HG03135 (cell line): Measurements from ENCODE around the gene OR2M2.

Source experiments
- ATAC-seq: cut with Tn5 transposase; IDR thresholded peaks from one replicate; pipeline ENCODE4 v1.9.1; 2021; ENCODE audit warnings: mild to moderate bottlenecking, moderate library complexity; ENCODE audit not compliant: unreplicated experiment

The OR2M2 gene

GRCh38 chr1:248174521-248174920, at the start of gene OR2M2:
OR2M2 (plus strand) TSS chr1:248174821; CDS start chr1:248179986, 5,165 bp downstream.
- no peak for ATAC-seq

- ATAC-seq, result no peak
These were observed 47.0 kb upstream of the OR2M2 start for GRCh38 chr1:248127653-248128052.

GRCh38 chr1:248136811-248137210, 37.8 kb upstream of the OR2M2 start:
- ATAC-seq, result no peak

GRCh38 chr1:248140846-248141245, 33.8 kb upstream of the OR2M2 start:
- ATAC-seq, result no peak

GRCh38 chr1:248143311-248143710, 31.3 kb upstream of the OR2M2 start:
- ATAC-seq, result no peak

- no peak for ATAC-seq
These were observed 30.0 kb upstream of the OR2M2 start, which contains the start of gene OR2M5 for GRCh38 chr1:248144513-248145198. OR2M5 (plus strand) TSS chr1:248145148; CDS start chr1:248145148, 0 bp downstream.

- ATAC-seq, result no peak
These were observed 22.4 kb upstream of the OR2M2 start for GRCh38 chr1:248152056-248152827.

GRCh38 chr1:248155927-248156326, 18.7 kb upstream of the OR2M2 start:
- ATAC-seq, result no peak

GRCh38 chr1:248158758-248159157, 15.9 kb upstream of the OR2M2 start:
- no peak for ATAC-seq

- ATAC-seq, result no peak
These were observed 10.6 kb upstream of the OR2M2 start for GRCh38 chr1:248164031-248164430.

- no peak for ATAC-seq
These were observed 9.4 kb upstream of the OR2M2 start for GRCh38 chr1:248165186-248165585.

GRCh38 chr1:248183996-248184395, 9.4 kb downstream of the OR2M2 start:
- no peak for ATAC-seq

- no peak for ATAC-seq
These were observed 12.7 kb downstream of the OR2M2 start for GRCh38 chr1:248187363-248187762.

GRCh38 chr1:248189026-248189425, 14.4 kb downstream of the OR2M2 start:
- ATAC-seq, result no peak

GRCh38 chr1:248194117-248194516, 19.5 kb downstream of the OR2M2 start:
- ATAC-seq, result no peak

- ATAC-seq, result no peak
These were observed 22.3 kb downstream of the OR2M2 start, which contains the start of gene OR2M3 for GRCh38 chr1:248196965-248197364. OR2M3 (plus strand) TSS chr1:248197265; CDS start chr1:248203068, 5,803 bp downstream.

- no peak for ATAC-seq
These were observed 41.3 kb downstream of the OR2M2 start for GRCh38 chr1:248215880-248216279.

GRCh38 chr1:248225537-248225936, 50.9 kb downstream of the OR2M2 start:
- no peak for ATAC-seq

- no peak for ATAC-seq
These were observed 54.8 kb downstream of the OR2M2 start for GRCh38 chr1:248229360-248229908.
